Tongue (tissue), 2 donors: ENCODE results near the gene CATSPERE. TPM values are rescaled to one million over a fixed set of nuclear protein-coding genes. Genes with fewer than 3 reads are reported as not detected.
"Not testable (repeated sequence)": the region's sequence is repeated elsewhere in the genome, so short reads cannot be mapped to it uniquely, and the experiment has no call there.

Source experiments
- DNase-seq: peaks from one replicate; pipeline ENCODE4 v3.0.0-alpha.2; 2015
- total RNA-seq: library from RNA; depleted of rRNA; stranded (reverse); fragments of >200 nt; gene quantifications from one replicate; pipeline ENCODE4 v1.2.3, GENCODE V29; 2014

Gene CATSPERE
- total RNA-seq, 1 donor from 2014 or later = 3.4 TPM

DNA sequence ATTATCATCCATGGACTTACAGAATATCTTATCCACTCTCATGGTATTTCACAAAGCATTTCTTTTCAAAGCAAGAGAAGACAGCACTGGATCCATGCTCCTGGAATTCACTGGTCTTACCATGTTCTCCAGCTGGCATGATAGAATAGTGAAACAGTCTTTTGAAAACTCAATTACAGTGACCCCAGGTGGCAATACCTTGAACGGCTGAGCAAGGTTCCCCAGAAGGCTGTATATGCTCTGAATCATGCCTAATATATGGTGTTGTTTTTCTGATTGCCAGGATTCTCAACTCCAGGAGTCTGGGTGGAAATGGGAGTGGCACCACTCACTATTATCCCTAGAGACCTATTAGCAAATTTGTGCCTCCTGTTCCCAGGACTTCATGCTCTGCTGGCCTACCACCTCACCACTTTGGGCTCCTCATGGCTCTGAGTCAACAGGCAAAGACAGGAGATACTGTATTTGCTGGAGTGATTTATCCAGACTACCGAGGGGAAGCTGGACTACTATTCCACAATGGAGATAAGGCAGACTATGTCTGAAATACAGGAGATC is 87.6 kb downstream of the CATSPERE start:
- no peak for DNase-seq

DNA sequence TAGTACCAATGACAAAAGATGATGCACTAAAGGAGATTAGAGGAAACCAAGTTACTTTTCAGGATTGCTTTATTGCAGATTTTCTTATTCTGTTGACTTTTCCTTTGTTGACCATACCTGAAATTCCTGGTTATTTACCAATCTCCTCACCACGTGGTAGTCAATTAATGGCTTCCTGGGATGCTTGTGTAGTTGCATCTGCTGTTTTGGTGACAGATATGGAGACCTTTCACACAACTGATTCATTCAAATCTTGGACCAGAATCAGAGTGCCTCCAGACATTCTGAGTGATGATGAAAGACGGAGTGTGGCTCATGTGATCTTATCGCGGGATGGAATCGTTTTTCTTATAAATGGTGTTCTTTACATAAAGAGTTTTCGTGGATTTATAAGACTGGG is 91.3 kb downstream of the CATSPERE start:
- peak; percentile 15 for DNase-seq

DNA sequence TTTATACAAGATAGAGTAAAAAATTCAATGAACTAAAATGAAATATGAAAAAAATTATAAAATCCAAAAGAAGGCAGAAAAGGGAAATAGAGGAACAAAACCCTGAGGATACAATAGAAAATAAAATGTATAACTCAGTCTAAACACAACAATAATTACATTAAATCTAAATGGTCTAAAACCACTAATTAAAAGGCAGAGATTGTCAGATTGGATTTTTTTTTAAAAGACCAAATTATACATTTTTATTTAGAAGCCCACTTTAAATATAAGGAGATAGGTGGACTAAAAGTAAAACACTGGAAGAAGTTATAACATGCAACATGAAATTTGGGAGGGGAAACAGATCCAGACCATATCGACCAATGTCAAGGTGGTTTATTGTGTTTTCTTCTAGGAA is 95.2 kb downstream of the CATSPERE start:
- DNase-seq = no peak

DNA sequence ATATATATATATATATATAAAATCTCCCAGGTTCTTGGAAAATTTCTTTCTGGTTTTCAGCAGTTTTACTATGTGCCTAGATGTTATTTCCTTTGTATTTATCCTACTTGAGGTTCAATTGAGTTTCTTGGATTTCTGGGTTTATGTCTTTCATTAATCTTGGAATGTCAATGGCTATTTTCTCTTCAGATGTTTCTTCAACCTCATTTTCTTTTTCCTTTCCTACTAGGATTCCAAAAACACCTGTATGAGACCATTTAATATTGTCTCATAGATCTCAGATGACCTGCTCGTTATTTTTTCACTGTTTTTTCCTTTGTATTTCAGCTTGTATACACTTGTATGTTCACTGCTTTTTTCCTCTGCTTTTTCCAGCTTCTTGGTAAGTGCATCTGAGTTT is 96.5 kb downstream of the CATSPERE start:
- no peak for DNase-seq

GRCh38 chr1:244559561-244559960 is 98.5 kb downstream of the CATSPERE start:
- DNase-seq = no peak

- DNase-seq = not testable (repeated sequence)
Observed at GRCh38 chr1:244562877-244563276, 101.8 kb downstream of the CATSPERE start.

DNA sequence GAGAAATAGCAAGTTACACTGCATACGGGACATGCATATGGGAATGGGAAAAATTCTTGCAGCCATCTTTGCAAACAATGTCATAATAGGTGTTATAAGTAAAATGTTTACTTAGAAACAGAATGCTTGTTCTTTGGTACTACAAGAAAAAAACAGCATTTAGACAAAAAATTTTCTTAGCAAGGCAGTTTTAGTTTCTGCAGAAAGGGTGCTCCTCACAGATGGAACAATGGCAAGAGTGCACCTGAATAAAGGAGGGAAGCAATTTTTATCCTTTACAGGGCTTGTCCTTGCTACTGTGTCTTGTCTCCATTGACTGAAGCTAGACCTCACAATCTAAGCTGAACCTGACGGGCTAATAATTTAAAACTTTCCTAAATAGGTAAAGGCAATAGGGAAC is 112.7 kb downstream of the CATSPERE start:
- no peak for DNase-seq

DNA sequence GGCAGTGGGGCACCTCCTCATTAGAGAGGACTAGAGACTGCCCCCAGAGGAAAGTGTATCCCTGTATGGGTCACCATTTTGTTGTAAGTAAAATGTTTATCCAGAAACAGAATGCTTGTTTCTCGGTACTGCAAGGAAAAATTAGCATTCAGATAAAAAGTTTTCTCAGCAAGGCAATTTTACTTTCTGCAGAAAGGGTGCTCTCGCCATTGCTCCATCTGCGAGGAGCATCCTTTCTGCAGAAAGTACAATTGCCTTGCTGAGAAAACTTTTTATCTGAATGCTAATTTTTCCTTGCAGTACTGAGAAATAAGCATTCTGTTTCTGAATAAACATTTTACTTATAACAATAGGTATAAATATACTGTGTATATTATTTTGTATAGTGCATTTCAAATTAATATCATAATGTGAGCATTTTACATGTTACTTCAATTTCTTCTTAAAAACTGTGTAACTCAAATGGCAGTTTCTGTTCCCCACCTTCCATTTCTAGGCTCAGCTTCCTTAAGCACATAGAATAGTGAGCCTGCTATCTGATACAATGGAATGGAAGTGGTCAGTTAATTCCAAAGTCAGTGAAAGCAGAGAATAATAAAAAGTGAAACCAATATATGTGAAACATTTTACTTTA is 115.3 kb downstream of the CATSPERE start:
- no peak for DNase-seq

DNA sequence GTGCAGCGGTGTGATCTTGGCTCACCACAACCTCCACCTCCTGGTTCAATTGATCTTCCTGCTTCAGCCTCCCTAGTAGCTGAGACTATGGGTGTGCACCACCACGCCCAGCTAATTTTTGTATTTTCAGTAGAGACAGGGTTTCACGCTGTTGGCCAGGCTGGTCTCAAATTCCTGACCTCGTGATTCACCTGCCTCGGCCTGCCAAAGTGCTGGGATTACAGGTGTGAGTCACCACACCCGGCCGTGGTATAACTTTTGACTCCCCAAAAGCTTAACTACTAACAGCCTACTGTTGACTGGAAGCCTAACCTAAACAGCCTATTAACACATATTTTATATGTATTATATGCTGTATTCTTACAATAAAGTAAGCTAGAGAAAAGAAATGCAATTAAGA is 117.1 kb downstream of the CATSPERE start:
- not testable (repeated sequence) for DNase-seq

DNA sequence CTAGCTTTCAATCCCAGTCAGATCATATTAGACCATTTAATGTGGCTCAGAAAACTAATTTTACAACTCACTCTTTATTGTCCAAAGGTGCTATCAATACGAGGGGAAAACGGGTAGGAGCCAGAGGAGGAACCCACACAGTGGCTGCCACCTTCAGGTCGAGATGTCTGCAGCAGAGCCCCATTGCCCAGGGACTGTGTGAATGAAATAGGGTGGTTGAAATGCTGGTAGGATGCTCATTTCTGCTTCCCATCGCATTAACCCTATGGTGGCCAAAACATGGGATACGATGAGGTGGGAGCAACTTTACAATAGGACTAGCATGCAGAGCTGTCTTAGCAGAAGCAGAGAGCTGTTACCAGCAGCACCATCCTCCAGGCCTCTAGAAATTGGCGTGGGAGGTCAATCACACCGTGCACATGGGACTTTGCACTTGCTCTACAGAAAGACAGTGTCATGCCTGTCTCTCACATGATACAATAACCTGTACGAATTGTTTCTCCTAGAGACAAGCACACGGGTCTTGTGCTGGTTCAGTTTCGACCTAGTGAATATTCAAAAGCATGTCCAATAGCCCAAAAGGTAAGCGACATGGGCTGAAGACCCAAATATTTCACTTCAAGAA is 122.4 kb downstream of the CATSPERE start:
- DNase-seq = no peak

DNA sequence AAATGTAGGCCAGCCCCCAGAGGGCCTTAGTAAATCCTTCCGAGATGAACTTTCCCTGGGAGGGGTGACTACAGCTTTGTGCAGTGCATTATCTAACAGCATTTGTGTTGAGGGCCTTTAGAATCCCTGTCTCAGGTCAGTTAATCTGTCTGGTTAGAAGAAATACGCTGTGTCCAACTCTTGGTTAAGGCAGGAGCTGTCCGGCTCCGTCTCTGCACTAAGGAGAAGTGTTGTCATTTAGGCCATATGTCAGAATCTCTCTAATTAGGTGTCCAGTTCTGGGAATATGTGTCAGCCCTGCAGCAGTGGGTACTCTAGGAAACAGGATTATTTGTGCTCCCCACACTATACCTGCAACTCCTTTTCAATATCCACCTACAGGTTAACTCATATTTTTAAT is 124.8 kb downstream of the CATSPERE start:
- DNase-seq = no peak

DNA sequence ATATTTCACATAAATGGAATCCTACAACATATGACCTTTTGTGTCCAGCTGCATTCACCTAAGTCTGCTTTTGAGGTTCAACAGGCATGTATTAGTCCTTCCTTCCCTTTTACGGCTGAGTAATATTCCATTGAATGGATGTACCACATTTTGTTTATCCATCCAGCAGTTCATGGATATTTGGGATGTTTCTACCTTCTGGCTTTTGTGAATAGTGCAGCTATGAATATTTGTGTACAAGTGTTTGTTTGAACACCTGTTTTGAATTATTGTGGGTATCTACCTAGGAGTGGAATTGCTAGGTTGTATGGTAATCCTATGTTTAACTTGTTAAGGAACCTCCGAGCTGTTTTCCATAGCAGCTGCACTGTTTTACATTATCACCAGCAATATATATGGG is 129.6 kb downstream of the CATSPERE start:
- DNase-seq = no peak

- no peak for DNase-seq
Observed at GRCh38 chr1:244598611-244599010, 137.5 kb downstream of the CATSPERE start.

GRCh38 chr1:244599937-244600350 is 138.9 kb downstream of the CATSPERE start:
- no peak for DNase-seq

- no peak for DNase-seq
Observed at GRCh38 chr1:244601336-244601735, 140.3 kb downstream of the CATSPERE start.

DNA sequence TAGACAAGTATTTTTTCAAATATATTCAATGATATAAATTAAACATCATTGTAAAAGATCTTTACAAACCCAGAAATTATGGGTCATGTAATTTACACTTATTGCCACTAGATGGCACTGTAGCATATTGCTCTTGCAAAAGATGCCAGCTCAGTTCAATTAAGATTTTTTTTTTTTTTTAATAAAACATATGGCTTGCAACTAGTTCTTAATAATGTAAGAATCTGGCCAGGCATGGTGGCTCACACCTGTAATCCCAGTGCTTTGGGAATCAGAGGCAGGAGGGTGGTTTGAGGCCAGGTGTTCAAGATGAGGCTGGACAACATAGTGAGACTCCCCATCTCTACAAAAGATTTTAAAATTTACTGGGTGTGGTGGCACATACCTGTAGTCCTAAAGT is 142.4 kb downstream of the CATSPERE start:
- DNase-seq = peak; percentile 54

DNA sequence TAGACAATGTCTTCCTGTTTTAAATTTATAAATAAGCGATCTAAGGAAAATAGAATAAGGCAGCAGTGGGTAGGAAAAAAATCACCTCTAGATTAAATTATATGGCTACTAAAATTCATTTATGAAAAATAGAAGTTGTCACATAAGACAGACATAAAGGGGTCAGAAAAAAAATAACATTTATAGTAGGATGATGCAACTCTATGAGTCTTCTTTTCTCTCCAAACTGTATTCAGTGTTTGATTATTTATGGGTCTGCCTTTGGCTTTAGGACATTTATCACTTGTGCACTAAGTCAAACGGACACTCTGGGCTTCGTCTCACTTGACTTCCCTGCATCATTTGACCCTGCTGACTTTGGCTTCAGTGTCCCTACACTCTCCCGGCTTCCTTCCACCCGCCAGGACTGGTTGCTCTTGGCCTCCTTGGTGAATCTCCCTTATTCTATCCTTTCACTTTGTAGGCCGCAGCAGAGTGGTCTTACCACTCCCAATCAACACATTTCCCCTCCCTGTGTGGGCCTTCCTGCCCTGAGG is 144.8 kb downstream of the CATSPERE start:
- no peak for DNase-seq

DNA sequence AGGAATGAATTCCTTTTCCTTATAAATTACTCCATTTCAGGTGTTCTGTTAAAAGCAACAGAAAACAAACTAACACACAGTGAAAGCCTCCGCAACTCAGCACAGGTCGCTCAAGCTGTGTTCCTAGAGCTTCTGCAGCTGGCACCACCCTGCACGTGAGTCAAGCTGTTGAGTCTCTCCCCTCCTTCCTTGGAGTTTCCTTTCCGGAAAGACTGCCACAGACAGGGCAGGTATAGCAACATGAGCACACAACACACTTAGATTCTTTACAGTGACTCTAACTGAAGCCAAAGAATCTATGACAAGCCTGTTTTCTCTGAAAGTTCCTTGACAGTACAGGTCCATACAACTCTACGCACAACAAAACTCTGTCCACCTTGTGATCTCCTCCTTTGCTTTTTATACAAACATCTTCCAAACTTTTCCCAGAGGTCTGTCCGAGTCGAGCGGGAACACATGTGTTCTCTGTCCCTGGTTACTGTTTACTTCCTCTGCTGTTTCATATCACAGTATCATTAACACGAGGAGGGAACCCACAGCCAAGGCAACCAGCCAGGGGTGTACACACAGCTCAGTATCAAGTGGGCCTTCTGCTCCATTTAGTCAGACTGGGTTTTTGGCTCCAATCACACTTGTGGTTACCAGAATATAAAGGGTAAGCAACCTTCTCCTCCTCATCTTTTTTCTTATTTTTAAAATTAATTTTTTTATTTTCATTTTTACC is 153.2 kb downstream of the CATSPERE start:
- peak; percentile 39 for DNase-seq

GRCh38 chr1:244614879-244615278 is 153.8 kb downstream of the CATSPERE start:
- DNase-seq = no peak

- no peak for DNase-seq
Observed at GRCh38 chr1:244615301-244615700, 154.2 kb downstream of the CATSPERE start.

GRCh38 chr1:244626709-244627108 is 165.6 kb downstream of the CATSPERE start:
- DNase-seq = no peak

DNA sequence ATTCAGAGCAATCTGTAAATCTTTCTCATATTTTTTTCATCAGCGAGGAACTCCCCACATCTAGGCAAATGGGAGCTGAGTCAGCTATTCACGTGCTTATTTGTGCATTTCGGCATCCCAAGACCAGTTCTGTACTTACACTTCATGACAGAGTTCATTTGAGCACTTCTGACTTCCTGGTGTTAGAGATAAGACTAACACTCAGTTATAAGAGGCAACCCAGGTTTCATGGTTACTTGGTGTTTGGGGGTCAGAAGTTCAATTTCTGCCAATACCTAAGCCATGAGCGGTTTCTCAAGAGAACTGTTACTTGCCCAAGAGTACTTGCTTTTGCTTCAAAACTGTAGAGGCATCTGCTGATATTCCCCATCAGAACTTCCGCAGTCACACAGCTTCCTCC is 167.7 kb downstream of the CATSPERE start:
- DNase-seq = no peak

DNA sequence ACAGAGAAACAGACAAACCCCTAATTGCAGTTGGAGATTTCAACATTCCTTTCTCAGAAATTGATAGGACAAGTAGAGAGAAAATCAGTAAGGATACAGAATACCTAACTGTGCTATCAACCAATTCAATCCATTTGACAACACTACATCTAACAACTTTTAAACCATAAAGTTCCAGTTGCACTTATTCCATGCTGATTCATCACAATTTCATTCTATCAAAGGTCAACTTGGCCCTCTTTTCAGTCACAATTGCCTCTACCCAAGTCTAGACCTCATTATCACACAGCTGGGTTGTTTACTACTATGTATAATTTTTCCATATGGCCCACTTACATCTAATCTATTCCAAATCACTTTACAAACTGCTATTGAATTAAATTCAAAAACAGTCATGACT is 172.1 kb downstream of the CATSPERE start:
- no peak for DNase-seq
